HCT116 (cell line): ENCODE measurements around the gene NNAT. TPM values are rescaled to one million over a fixed set of nuclear protein-coding genes. Genes with fewer than 3 reads are reported as not detected.

ENCODE experiments used
- ATAC-seq: fragments of 200-7000 bp; cut with Tn5 transposase; 2 replicates; pipeline ENCODE4 v1.9.1; 2020; ENCODE audit warnings: mild to moderate bottlenecking, moderate library complexity
- BruUV-seq: library from RNA; stranded (reverse); fragments of 400-500 nt; replicated peaks from 2 replicates; lab custom pipeline; 2021; lab: Mats Ljungman, UMichigan
- CTCF ChIA-PET: fragments of 300-600 bp; sonication (Branson Sonifier 250); formaldehyde crosslinking; loops from one replicate; lab custom pipeline; 2021; ENCODE audit warnings: antibody characterized with exemption; lab: Charles Lee
- POLR2A ChIA-PET: fragments of 300-600, 350-600 bp; sonication (Branson Sonifier 250); formaldehyde crosslinking; loops from one replicate; lab custom pipeline; 2021; ENCODE audit warnings: antibody characterized with exemption; lab: Charles Lee
- RAD21 ChIA-PET, 2 experiments: fragments of 300-600 bp; sonication (Branson Sonifier 250); formaldehyde crosslinking; loops; one replicate each; lab custom pipeline; 2023; ENCODE audit warnings: low total read pairs in 2 of 2; ENCODE audit not compliant: uncharacterized antibody in 2 of 2, unreplicated experiment in 2 of 2, low non-redundant PET in 1 of 2; lab: Charles Lee
- DNase-seq: peaks from one replicate; pipeline ENCODE4 v3.0.0-alpha.2; 2010; ENCODE audit warnings: low read depth, low spot score
- H2AFZ ChIP-seq: fragments of 200-600 bp; shearing (Covaris generic), sonication (generic); 2 replicates; pipeline ENCODE4 v1.6.1; 2017; ENCODE audit warnings: low read depth, mixed run types, mixed read lengths, antibody characterized with exemption, low read length; ENCODE audit not compliant: poor library complexity, severe bottlenecking
- H3K27ac ChIP-seq: 2 replicates; pipeline ENCODE4 v1.5.1; 2012; ENCODE audit warnings: low read depth, low read length
- H3K27me3 ChIP-seq: fragments of 200-600 bp; sonication (generic); 2 replicates; pipeline ENCODE4 v1.6.1; 2016; ENCODE audit warnings: mixed run types, low read length, mixed read lengths; ENCODE audit not compliant: insufficient read depth
- H3K36me3 ChIP-seq, 2 experiments: fragments of 200-500 bp in 1 of 2; fragments of 200-600 bp in 1 of 2; sonication (Bioruptor generic) in 1 of 2; sonication (generic) in 1 of 2; 2 replicates each; pipeline versions ENCODE4 v1.5.1 to v1.6.1; 2014 to 2016; ENCODE audit warnings: low read length in 2 of 2, inconsistent platforms in 1 of 2, mixed read lengths in 1 of 2, mixed run types in 1 of 2; ENCODE audit not compliant: insufficient read depth in 2 of 2, control insufficient read depth in 1 of 2
- H3K4me1 ChIP-seq, 2 experiments: fragments of 200-600 bp in 1 of 2; sonication (generic) in 1 of 2; 2 replicates each; pipeline versions ENCODE4 v1.5.1 to v1.6.1; 2012 to 2017; ENCODE audit warnings: low read length in 2 of 2, inconsistent platforms in 1 of 2, mild to moderate bottlenecking in 1 of 2, mixed read lengths in 1 of 2, mixed run types in 1 of 2, moderate library complexity in 1 of 2; ENCODE audit not compliant: insufficient read depth in 2 of 2, control insufficient read depth in 1 of 2
- H3K4me2 ChIP-seq: fragments of 200-600 bp; sonication (generic); 2 replicates; pipeline ENCODE4 v1.6.1; 2017; ENCODE audit warnings: mixed run types, low read length, mixed read lengths
- H3K4me3 ChIP-seq, 2 experiments: fragments of 200-600 bp in 1 of 2; sonication (generic) in 1 of 2; replicated peaks in 1 of 2; 2 replicates each; pipeline ENCODE4 v1.5.1; 2011 to 2016; ENCODE audit warnings: low read length in 2 of 2, control low read depth in 1 of 2, low read depth in 1 of 2, mild to moderate bottlenecking in 1 of 2, mixed read lengths in 1 of 2, mixed run types in 1 of 2
- H3K79me2 ChIP-seq: fragments of 200-600 bp; sonication (generic); 2 replicates; pipeline ENCODE4 v1.6.1; 2017; ENCODE audit warnings: mild to moderate bottlenecking, mixed run types, low read length, moderate library complexity, mixed read lengths; ENCODE audit not compliant: insufficient read depth
- H3K9ac ChIP-seq: fragments of 200-600 bp; sonication (generic); 2 replicates; pipeline ENCODE4 v1.6.1; 2016; ENCODE audit warnings: low read length, mixed read lengths
- H3K9me2 ChIP-seq: fragments of 200-600 bp; sonication (generic), shearing (Covaris generic); 2 replicates; pipeline ENCODE4 v1.6.1; 2017; ENCODE audit warnings: mixed run types, mild to moderate bottlenecking, moderate library complexity; ENCODE audit not compliant: insufficient read depth
- H3K9me3 ChIP-seq, 2 experiments: fragments of 200-500 bp in 1 of 2; fragments of 200-600 bp in 1 of 2; sonication (Bioruptor generic) in 1 of 2; sonication (generic) in 1 of 2; 2 replicates each; pipeline ENCODE4 v1.6.1; 2014 to 2017; ENCODE audit warnings: low read length in 2 of 2, mixed read lengths in 2 of 2, inconsistent platforms in 1 of 2, low read depth in 1 of 2, mild to moderate bottlenecking in 1 of 2, mixed run types in 1 of 2, moderate library complexity in 1 of 2; ENCODE audit not compliant: control insufficient read depth in 1 of 2, insufficient read depth in 1 of 2
- H4K20me1 ChIP-seq: fragments of 200-600 bp; sonication (generic), shearing (Covaris generic); 2 replicates; pipeline ENCODE4 v1.6.1; 2017; ENCODE audit warnings: mixed run types, mild to moderate bottlenecking, moderate library complexity; ENCODE audit not compliant: insufficient read depth
- CBX3 ChIP-seq: IDR thresholded peaks from 2 replicates; pipeline ENCODE4 v1.6.1; 2012; ENCODE audit warnings: low read depth
- JUND ChIP-seq: IDR thresholded peaks from 2 replicates; pipeline ENCODE4 v1.6.1; 2012
- POLR2A ChIP-seq: IDR thresholded peaks from 2 replicates; pipeline ENCODE4 v1.7.0; 2011; ENCODE audit warnings: borderline replicate concordance; ENCODE audit not compliant: insufficient read depth, insufficient read length; ENCODE audit errors: extremely low read depth
- POLR2AphosphoS5 ChIP-seq: IDR thresholded peaks from 2 replicates; pipeline ENCODE4 v1.6.1; 2011; ENCODE audit warnings: mild to moderate bottlenecking, low read depth, low read length, moderate library complexity
- RAD21 ChIP-seq: IDR thresholded peaks from 2 replicates; pipeline ENCODE4 v1.6.1; 2012; ENCODE audit warnings: low read depth, mild to moderate bottlenecking
- SIN3A ChIP-seq: IDR thresholded peaks from 2 replicates; pipeline ENCODE4 v1.6.1; 2012; ENCODE audit warnings: low read depth
- SP1 ChIP-seq: IDR thresholded peaks from 2 replicates; pipeline ENCODE4 v1.6.1; 2012; ENCODE audit warnings: low read depth
- TCF7L2 ChIP-seq: IDR thresholded peaks from 2 replicates; pipeline ENCODE4 v1.7.0; 2011; ENCODE audit warnings: borderline replicate concordance, inconsistent platforms; ENCODE audit not compliant: insufficient read depth, insufficient read length; ENCODE audit errors: extremely low read depth
- YY1 ChIP-seq: IDR thresholded peaks from 2 replicates; pipeline ENCODE4 v1.6.1; 2011; ENCODE audit warnings: low read length, low read depth, moderate library complexity, mild to moderate bottlenecking; ENCODE audit not compliant: insufficient replicate concordance; ENCODE audit errors: extremely low read depth
- ZFX ChIP-seq: fragments of 450-650 bp; IDR thresholded peaks from 2 replicates; pipeline ENCODE4 v1.6.1; 2017
- ZNF274 ChIP-seq: fragments of 200-500 bp; sonication (Bioruptor generic); IDR thresholded peaks from 2 replicates; pipeline ENCODE4 v1.6.1; 2014; ENCODE audit warnings: mild to moderate bottlenecking, low read depth, low read length, inconsistent platforms
- intact Hi-C: fragments of 100-400 bp; cut with micrococcal nuclease; formaldehyde crosslinking; loops from 2 replicates; pipeline ENCODE4 v1.10.0; 2022
- total RNA-seq: library from RNA; stranded (reverse); gene quantifications from one replicate; pipeline ENCODE4 v1.2.1, GENCODE V29; 2021; ENCODE audit not compliant: unreplicated experiment
- TF ChIP-seq, protein P1 (sequence below): IDR thresholded peaks from 2 replicates; pipeline ENCODE4 v1.6.1; 2011; ENCODE audit warnings: mild to moderate bottlenecking, low read length, moderate library complexity; ENCODE audit not compliant: insufficient replicate concordance; ENCODE audit errors: extremely low read depth
- TF ChIP-seq, protein P2 (sequence below): IDR thresholded peaks from 2 replicates; pipeline ENCODE4 v1.6.1; 2012
- TF ChIP-seq, protein P3 (sequence below), 3 experiments: fragments of 200-600 bp in 1 of 3; sonication (generic) in 1 of 3; IDR thresholded peaks in 2 of 3; conservative IDR thresholded peaks in 1 of 3; 2 replicates each; pipeline ENCODE4 v1.5.1; 2012 to 2017; ENCODE audit warnings: low read depth in 2 of 3, low read length in 2 of 3, antibody characterized with exemption in 1 of 3, borderline replicate concordance in 1 of 3, control low read depth in 1 of 3, mild to moderate bottlenecking in 1 of 3, mixed read lengths in 1 of 3, mixed run types in 1 of 3, moderate library complexity in 1 of 3; ENCODE audit not compliant: insufficient read depth in 1 of 3

Gene NNAT
- total RNA-seq, 1 experiment from 2014 or later: not detected

DNA sequence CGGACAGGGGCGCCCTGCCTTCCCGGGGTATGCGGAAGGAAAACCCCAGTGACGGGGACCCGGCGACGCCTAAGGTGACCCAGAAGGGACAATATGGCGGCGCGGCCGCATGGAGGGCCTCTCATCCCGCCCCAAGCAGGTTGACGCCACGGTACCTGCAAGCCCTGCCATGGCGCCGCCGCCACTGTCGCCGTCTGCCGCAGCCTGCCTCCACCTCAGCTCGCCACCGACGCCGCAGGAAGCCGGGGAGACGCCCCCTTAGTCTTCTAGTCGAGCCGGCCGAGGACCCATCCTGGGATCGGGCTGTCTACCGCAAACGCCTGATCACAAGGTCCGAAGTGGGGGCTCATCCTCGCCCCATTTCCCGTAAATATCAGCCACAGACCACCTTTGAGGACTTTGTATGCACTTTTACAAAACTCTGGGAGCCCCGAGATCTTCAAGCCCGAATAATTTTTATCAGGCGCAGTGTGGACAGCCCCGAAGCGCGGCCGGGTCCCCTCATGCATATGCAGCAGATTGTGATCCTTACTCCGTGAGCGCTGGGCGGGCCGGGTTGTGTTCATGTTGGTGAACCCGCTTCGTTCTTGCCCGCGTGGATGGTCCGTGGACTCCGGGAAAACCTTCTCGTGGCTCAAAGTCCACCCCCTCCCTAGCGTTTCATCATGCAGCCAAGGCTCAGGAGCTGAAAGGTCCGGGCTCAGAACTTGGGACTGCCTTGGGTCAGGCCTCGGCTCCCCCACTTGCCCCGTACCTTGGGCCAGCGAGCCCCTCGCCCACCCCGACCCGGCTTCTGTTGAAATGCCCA is 6.8 kb downstream of the NNAT start, which contains the start of gene BLCAP:
BLCAP (minus strand) TSS at position 239 of the 808 bp plus-strand sequence. CDS start 8,702 bp downstream, outside the sequence.
- peak within 1 kb of the TSS; percentile 85 to 97 for H3K4me3 ChIP-seq
- CTCF ChIA-PET: interaction anchor here (0.6 kb wide), 1 partner anchor 27 kb away, joined by 3 read pairs; no protein-coding TSS in a partner anchor
- BruUV-seq: no TSS peak

More for the DNA sequence above, 6.8 kb downstream of the NNAT start, which contains the start of gene BLCAP:
- intact Hi-C loops: no loop called here
- Histone ChIP-seq H2AFZ (no peak within 1 kb of the TSS), H3K9ac (peak within 1 kb of the TSS; percentile 86), H4K20me1 (no peaks in the 10 kb centered on the region), H3K9me2 (no peaks in the 10 kb centered on the region), H3K4me2 (peak within 1 kb of the TSS; percentile 95), H3K9me3 (no peaks in the 10 kb centered on the region), H3K27ac (peak within 1 kb of the TSS; percentile 94), H3K79me2 (peaks cover 49% of the 10 kb centered on the region), H3K27me3 (no peaks in the 10 kb centered on the region), H3K4me1 (peaks cover 28 to 47% of the 10 kb centered on the region in 2 experiments), H3K36me3 (no peaks in the 10 kb centered on the region)
- ATAC-seq (peak; percentile 87), DNase-seq (peak; percentile 73)
- ChIA-PET RAD21 (no interaction called here), POLR2A (interaction anchor here (1.2 kb wide), 1 partner anchor 257 kb away, joined by 3 read pairs; no protein-coding TSS in a partner anchor)
- TF ChIP-seq ZFX: peak; percentile 42
- peak; percentile 69 for TF ChIP-seq POLR2A
- TF ChIP-seq, protein P1, sequence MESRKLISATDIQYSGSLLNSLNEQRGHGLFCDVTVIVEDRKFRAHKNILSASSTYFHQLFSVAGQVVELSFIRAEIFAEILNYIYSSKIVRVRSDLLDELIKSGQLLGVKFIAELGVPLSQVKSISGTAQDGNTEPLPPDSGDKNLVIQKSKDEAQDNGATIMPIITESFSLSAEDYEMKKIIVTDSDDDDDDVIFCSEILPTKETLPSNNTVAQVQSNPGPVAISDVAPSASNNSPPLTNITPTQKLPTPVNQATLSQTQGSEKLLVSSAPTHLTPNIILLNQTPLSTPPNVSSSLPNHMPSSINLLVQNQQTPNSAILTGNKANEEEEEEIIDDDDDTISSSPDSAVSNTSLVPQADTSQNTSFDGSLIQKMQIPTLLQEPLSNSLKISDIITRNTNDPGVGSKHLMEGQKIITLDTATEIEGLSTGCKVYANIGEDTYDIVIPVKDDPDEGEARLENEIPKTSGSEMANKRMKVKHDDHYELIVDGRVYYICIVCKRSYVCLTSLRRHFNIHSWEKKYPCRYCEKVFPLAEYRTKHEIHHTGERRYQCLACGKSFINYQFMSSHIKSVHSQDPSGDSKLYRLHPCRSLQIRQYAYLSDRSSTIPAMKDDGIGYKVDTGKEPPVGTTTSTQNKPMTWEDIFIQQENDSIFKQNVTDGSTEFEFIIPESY: peak; percentile 40
- TF ChIP-seq, protein P2, sequence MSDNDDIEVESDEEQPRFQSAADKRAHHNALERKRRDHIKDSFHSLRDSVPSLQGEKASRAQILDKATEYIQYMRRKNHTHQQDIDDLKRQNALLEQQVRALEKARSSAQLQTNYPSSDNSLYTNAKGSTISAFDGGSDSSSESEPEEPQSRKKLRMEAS: peak; percentile 66
- no peak for TF ChIP-seq ZNF274
- TF ChIP-seq RAD21: no peak
- peak; percentile 86 for TF ChIP-seq POLR2AphosphoS5
- TF ChIP-seq CBX3: 0 out of 2 replicates have a peak, but pooled peaks have one; percentile 36
- TF ChIP-seq SIN3A: peak; percentile 62
- peak; percentile 71 for TF ChIP-seq YY1
- TF ChIP-seq, protein P3, sequence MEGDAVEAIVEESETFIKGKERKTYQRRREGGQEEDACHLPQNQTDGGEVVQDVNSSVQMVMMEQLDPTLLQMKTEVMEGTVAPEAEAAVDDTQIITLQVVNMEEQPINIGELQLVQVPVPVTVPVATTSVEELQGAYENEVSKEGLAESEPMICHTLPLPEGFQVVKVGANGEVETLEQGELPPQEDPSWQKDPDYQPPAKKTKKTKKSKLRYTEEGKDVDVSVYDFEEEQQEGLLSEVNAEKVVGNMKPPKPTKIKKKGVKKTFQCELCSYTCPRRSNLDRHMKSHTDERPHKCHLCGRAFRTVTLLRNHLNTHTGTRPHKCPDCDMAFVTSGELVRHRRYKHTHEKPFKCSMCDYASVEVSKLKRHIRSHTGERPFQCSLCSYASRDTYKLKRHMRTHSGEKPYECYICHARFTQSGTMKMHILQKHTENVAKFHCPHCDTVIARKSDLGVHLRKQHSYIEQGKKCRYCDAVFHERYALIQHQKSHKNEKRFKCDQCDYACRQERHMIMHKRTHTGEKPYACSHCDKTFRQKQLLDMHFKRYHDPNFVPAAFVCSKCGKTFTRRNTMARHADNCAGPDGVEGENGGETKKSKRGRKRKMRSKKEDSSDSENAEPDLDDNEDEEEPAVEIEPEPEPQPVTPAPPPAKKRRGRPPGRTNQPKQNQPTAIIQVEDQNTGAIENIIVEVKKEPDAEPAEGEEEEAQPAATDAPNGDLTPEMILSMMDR (IDR thresholded peaks at IDR 0.05 in 2 of 3, conservative IDR thresholded peaks at IDR 0.05 in 1 of 3; ENCODE audit: borderline replicate concordance in 1 of 3, insufficient read depth in 1 of 3, low read depth in 2 of 3, low read length in 2 of 3): no peak
- TF ChIP-seq TCF7L2: peak; percentile 56
- TF ChIP-seq JUND: no peak
- peak; percentile 64 for TF ChIP-seq SP1
